MM.1S (cell line): Measurements from ENCODE around the gene DISP3.

ENCODE experiments used
- EZH2 ChIP-seq: fragments of 300-600 bp; sonication (generic); optimal IDR thresholded peaks from 2 replicates; pipeline ENCODE3; 2017; ENCODE audit warnings: low read depth, mild to moderate bottlenecking, antibody characterized with exemption, low read length, mixed read lengths
- EZH2phosphoT487 ChIP-seq: fragments of 300-600 bp; sonication (generic); IDR thresholded peaks from 2 replicates; pipeline ENCODE4 v1.6.1; 2018; ENCODE audit warnings: antibody characterized with exemption, low read length
- TF ChIP-seq, protein P1 (sequence below): fragments of 300-600 bp; sonication (generic); IDR thresholded peaks from 2 replicates; pipeline ENCODE4 v1.5.1; 2016; ENCODE audit warnings: antibody characterized with exemption, low read length, mixed read lengths

DNA sequence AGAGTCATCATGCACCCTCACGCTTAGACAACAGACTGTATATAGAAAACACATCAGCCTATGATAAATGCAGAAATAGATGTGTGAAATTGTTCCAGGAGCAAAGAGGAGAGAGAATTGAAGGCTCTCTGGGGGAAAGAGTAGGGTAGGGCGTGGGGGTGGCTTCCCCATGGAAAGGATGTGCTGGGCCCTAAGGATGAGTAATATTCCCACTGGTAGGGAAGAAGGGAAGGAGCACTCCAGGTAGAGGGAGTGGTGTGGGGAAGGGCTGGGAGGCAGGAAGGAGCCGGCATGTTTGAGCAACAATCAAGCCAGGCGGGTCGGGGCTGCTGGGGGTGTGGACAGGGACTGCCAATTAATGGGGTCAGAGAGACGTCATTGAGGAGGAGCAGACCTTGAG lies 10.1 kb upstream of the DISP3 start:
- TF ChIP-seq, protein P1, sequence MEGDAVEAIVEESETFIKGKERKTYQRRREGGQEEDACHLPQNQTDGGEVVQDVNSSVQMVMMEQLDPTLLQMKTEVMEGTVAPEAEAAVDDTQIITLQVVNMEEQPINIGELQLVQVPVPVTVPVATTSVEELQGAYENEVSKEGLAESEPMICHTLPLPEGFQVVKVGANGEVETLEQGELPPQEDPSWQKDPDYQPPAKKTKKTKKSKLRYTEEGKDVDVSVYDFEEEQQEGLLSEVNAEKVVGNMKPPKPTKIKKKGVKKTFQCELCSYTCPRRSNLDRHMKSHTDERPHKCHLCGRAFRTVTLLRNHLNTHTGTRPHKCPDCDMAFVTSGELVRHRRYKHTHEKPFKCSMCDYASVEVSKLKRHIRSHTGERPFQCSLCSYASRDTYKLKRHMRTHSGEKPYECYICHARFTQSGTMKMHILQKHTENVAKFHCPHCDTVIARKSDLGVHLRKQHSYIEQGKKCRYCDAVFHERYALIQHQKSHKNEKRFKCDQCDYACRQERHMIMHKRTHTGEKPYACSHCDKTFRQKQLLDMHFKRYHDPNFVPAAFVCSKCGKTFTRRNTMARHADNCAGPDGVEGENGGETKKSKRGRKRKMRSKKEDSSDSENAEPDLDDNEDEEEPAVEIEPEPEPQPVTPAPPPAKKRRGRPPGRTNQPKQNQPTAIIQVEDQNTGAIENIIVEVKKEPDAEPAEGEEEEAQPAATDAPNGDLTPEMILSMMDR: no peak
- TF ChIP-seq EZH2 (no peak), EZH2phosphoT487 (no peak)
